Endothelial cell of umbilical vein (primary cell): ENCODE measurements around the gene CDR2. TPM values are rescaled to one million over a fixed set of nuclear protein-coding genes. Genes with fewer than 3 reads are reported as not detected.

ENCODE experiments used
- BruUV-seq: library from RNA; stranded (reverse); fragments of 400-500 nt; replicated peaks from 2 replicates; lab custom pipeline; 2021; lab: Mats Ljungman, UMichigan
- CTCF ChIA-PET: fragments of 300-600, 350-600 bp; sonication (Branson Sonifier 250); formaldehyde crosslinking; loops from one replicate; lab custom pipeline; 2021; ENCODE audit warnings: antibody characterized with exemption, inconsistent platforms; lab: Charles Lee
- POLR2A ChIA-PET: fragments of 300-600, 350-600 bp; sonication (Branson Sonifier 250); formaldehyde crosslinking; loops from one replicate; lab custom pipeline; 2021; ENCODE audit warnings: antibody characterized with exemption, inconsistent platforms; lab: Charles Lee
- DNase-seq: peaks from one replicate; pipeline ENCODE4 v3.0.0-alpha.2; 2011; ENCODE audit warnings: low read depth, low spot score
- FAIRE-seq: peaks from 2 replicates; lab custom pipeline; 2011; peaks lifted over from hg19 to GRCh38; lab: Jason Lieb, UNC
- H2AFZ ChIP-seq: 2 replicates; pipeline ENCODE4 v1.6.0; 2012; ENCODE audit warnings: low read depth, low read length, control low read depth, inconsistent platforms
- H3K27ac ChIP-seq: 2 replicates; pipeline ENCODE4 v1.5.1; 2011; ENCODE audit warnings: low read depth, mild to moderate bottlenecking, control low read depth, low read length, moderate library complexity; ENCODE audit not compliant: insufficient read depth
- H3K27me3 ChIP-seq, 2 experiments: 2 replicates each; pipeline versions ENCODE4 v1.6.0 to v1.6.1; 2011; ENCODE audit warnings: low read length in 2 of 2, mixed read lengths in 1 of 2; ENCODE audit not compliant: control insufficient read depth in 2 of 2, insufficient read depth in 2 of 2
- H3K36me3 ChIP-seq, 2 experiments: 2 replicates in 1 of 2; 3 replicates in 1 of 2; pipeline ENCODE4 v1.5.1; 2011; ENCODE audit warnings: low read length in 2 of 2, mild to moderate bottlenecking in 1 of 2, moderate library complexity in 1 of 2; ENCODE audit not compliant: control insufficient read depth in 2 of 2, insufficient read depth in 2 of 2; ENCODE audit errors: extremely low read depth in 1 of 2
- H3K4me1 ChIP-seq: 3 replicates; pipeline ENCODE4 v1.5.1; 2011; ENCODE audit warnings: mild to moderate bottlenecking, low read length; ENCODE audit not compliant: control insufficient read depth, insufficient read depth; ENCODE audit errors: extremely low read depth
- H3K4me2 ChIP-seq: 2 replicates; pipeline ENCODE4 v1.6.1; 2011; ENCODE audit warnings: low read length, control low read depth, mixed read lengths; ENCODE audit not compliant: insufficient read depth
- H3K4me3 ChIP-seq, 3 experiments: fragments of 200-600 bp in 1 of 3; sonication (generic), shearing (Covaris generic) in 1 of 3; replicated peaks in 1 of 3; 2 replicates each; pipeline ENCODE4 v1.5.1; 2011 to 2016; ENCODE audit warnings: control low read depth in 3 of 3, low read length in 3 of 3, mild to moderate bottlenecking in 2 of 3, inconsistent platforms in 1 of 3, low read depth in 1 of 3, moderate library complexity in 1 of 3; ENCODE audit not compliant: insufficient read depth in 1 of 3
- H3K79me2 ChIP-seq: 2 replicates; pipeline ENCODE4 v1.6.0; 2012; ENCODE audit warnings: low read length, inconsistent platforms; ENCODE audit not compliant: control insufficient read depth, insufficient read depth
- H3K9ac ChIP-seq: replicated peaks from 2 replicates; pipeline ENCODE3; 2011; ENCODE audit warnings: low read length, control low read depth; ENCODE audit not compliant: insufficient read depth; ENCODE audit errors: extremely low read depth
- H3K9me1 ChIP-seq: replicated peaks from 3 replicates; pipeline ENCODE4 v1.6.0; 2011; ENCODE audit warnings: mild to moderate bottlenecking, low read length; ENCODE audit not compliant: control insufficient read depth, insufficient read depth; ENCODE audit errors: extremely low read depth
- H3K9me3 ChIP-seq: replicated peaks from 2 replicates; pipeline ENCODE4 v1.5.1; 2012; ENCODE audit warnings: low read length, inconsistent platforms; ENCODE audit not compliant: control insufficient read depth, insufficient read depth
- H4K20me1 ChIP-seq: replicated peaks from 2 replicates; pipeline ENCODE3; 2011; ENCODE audit warnings: mild to moderate bottlenecking, low read length; ENCODE audit not compliant: control insufficient read depth, insufficient read depth; ENCODE audit errors: extremely low read depth
- CTCF ChIP-seq, 2 donors: IDR thresholded peaks; 1 replicate in 1 of 2; 2 replicates in 1 of 2; pipeline ENCODE4 v1.5.1; 2011; ENCODE audit warnings: low read length in 2 of 2, mild to moderate bottlenecking in 2 of 2, moderate library complexity in 2 of 2, control low read depth in 1 of 2, inconsistent platforms in 1 of 2, low read depth in 1 of 2; ENCODE audit not compliant: insufficient read depth in 1 of 2; ENCODE audit errors: extremely low read depth in 1 of 2
- EZH2 ChIP-seq: IDR thresholded peaks from 2 replicates; pipeline ENCODE4 v1.6.1; 2012; ENCODE audit warnings: borderline replicate concordance, low read depth, mild to moderate bottlenecking, moderate library complexity, low read length, inconsistent platforms; ENCODE audit not compliant: severe bottlenecking
- FOS ChIP-seq: IDR thresholded peaks from 2 replicates; pipeline ENCODE4 v1.6.1; 2011; ENCODE audit warnings: mild to moderate bottlenecking, low read length, moderate library complexity, borderline replicate concordance; ENCODE audit not compliant: insufficient read depth
- GATA2 ChIP-seq: IDR thresholded peaks from 2 replicates; pipeline ENCODE4 v1.7.0; 2011; ENCODE audit warnings: low read depth, mild to moderate bottlenecking, moderate library complexity, mixed read lengths, low read length; ENCODE audit not compliant: insufficient read length, insufficient read depth
- JUN ChIP-seq: IDR thresholded peaks from 2 replicates; pipeline ENCODE4 v1.6.1; 2011; ENCODE audit warnings: borderline replicate concordance, low read depth; ENCODE audit not compliant: insufficient read length, insufficient read depth
- MAX ChIP-seq: IDR thresholded peaks from 2 replicates; pipeline ENCODE4 v1.6.1; 2011; ENCODE audit not compliant: insufficient read depth, insufficient read length
- MYC ChIP-seq: IDR thresholded peaks from one replicate; pipeline ENCODE4 v1.6.1; 2011; ENCODE audit warnings: mild to moderate bottlenecking, low read depth, low read length
- POLR2A ChIP-seq: IDR thresholded peaks from 2 replicates; pipeline ENCODE4 v1.6.1; 2012; ENCODE audit warnings: low read depth, mild to moderate bottlenecking, control low read depth, low read length
- POLR2AphosphoS5 ChIP-seq: IDR thresholded peaks from 2 replicates; pipeline ENCODE4 v1.6.1; 2012; ENCODE audit warnings: low read depth, mild to moderate bottlenecking, control low read depth, low read length, moderate library complexity; ENCODE audit not compliant: insufficient read depth
- dilution Hi-C: fragments of 300-500 bp; cut with MboI; formaldehyde crosslinking; loops from one replicate; pipeline ENCODE4 v1.15.0; 2019; ENCODE audit warnings: low sequenced_read_pairs; ENCODE audit not compliant: extremely low pct_ligation_motif_present
- intact Hi-C: fragments of 100-400 bp; cut with micrococcal nuclease; formaldehyde crosslinking; loops from one replicate; pipeline ENCODE4 v1.10.0; 2022
- polyA plus RNA-seq, 4 experiments: library from polyadenylated mRNA; depleted of rRNA in 3 of 4; stranded (reverse) in 3 of 4; unstranded in 1 of 4; fragments of >200 nt; gene quantifications; 2 replicates each; pipeline versions ENCODE4 v1.2.1 to v1.2.3, GENCODE V29; 2011 to 2012; ENCODE audit warnings: missing spikeins in 1 of 4
- total RNA-seq: library from RNA; stranded (reverse); gene quantifications from 2 replicates; pipeline ENCODE4 v1.2.3, GENCODE V29; 2021

Gene CDR2
- total and polyA plus RNA-seq, 2 donors (not counting 3 experiments of a cell fraction or from before 2014, with no cell fraction given), result 35.3 to 61.9 TPM

GRCh38 chr16:22327446-22327775 lies 47.0 kb downstream of the CDR2 start:
- H3K36me3 ChIP-seq, result peaks cover 8 to 46% of the 10 kb centered on the region in 2 experiments
- intact Hi-C loops (loop anchor here (10.0 kb wide), 1 partner anchor 347 kb away; no protein-coding TSS in a partner anchor), dilution Hi-C loops (no loop called here)
- TF ChIP-seq MAX (no peak), POLR2AphosphoS5 (no peak), POLR2A (no peak), EZH2 (no peak), MYC (no peak), GATA2 (no peak), CTCF (IDR thresholded peaks at IDR 0.05; ENCODE audit: extremely low read depth in 1 of 2, insufficient read depth in 1 of 2, low read depth in 1 of 2, low read length in 2 of 2) (no peak), JUN (no peak), FOS (no peak)
- H3K27ac ChIP-seq, result no peak overlapping the region
- H3K27me3 ChIP-seq, result no peaks in the 10 kb centered on the region
- H3K4me2 ChIP-seq, result no peak overlapping the region
- no peaks in the 10 kb centered on the region for H3K4me1 ChIP-seq
- no TSS peak for BruUV-seq
- POLR2A ChIA-PET, result no interaction called here
- H3K9me1 ChIP-seq, result no peaks in the 10 kb centered on the region
- no peak overlapping the region for H2AFZ ChIP-seq
- no peaks in the 10 kb centered on the region for H3K9me3 ChIP-seq
- H4K20me1 ChIP-seq, result no peaks in the 10 kb centered on the region
- H3K9ac ChIP-seq, result no peak overlapping the region
- CTCF ChIA-PET, result interaction anchor here (1.2 kb wide), 1 partner anchor 27 kb away, joined by 3 read pairs; no protein-coding TSS in a partner anchor
- no peaks in the 10 kb centered on the region for H3K79me2 ChIP-seq
- DNase-seq (no peak), FAIRE-seq (no peak)
- H3K4me3 ChIP-seq, result no peak overlapping the region
